Measurements from ENCODE around the gene C5. TPM values are rescaled to one million over a fixed set of nuclear protein-coding genes. Genes with fewer than 3 reads are reported as not detected.
"Not testable (repeated sequence)": the region's sequence is repeated elsewhere in the genome, so short reads cannot be mapped to it uniquely, and the experiment has no call there.

The C5 gene
- 3.4 and 5.6 TPM in 2 replicates for total RNA-seq (2014; rRNA removed; shearing (Covaris generic))

DNA sequence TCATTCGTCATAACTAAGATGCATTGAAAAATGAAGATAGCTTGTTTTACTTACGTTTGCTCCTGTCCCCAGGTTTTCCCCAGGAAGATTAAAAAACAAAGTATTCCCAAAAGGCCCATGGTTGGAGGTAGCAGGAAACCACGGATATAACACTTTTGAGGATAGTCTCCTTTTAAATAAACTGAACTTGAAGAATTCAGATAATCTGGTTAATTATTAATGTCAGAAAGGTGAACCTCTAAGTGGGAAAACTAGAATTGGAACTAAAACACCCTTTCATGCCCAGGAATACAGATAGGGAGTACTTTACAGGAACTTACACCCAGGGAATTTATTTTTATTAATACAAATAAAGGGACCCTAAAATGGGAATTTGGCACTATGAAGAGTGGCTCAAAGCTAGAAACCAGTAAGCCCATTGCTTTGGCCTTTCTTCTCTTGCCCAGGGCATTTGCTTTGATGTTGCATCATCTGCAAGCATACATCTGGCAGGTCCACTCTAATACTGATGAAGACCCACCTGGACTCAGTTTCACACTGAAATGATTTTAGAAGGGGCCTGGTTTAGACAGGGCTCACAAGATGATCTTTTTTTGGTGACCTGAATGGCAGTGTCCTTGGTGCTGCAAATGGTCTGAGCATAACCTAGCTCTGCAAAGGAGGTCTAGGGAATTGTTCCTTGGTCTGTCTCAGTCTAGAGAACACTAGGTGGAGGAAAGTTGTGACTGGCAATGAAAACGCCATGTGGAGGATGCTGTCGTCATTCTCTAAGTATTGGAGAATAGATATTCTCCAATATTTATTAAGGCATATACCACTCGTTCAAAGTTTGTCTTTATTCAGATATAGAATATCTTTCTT, at the start of gene C5:
TSS of gene C5 (minus strand) at position 148 of the 861 bp plus-strand sequence. CDS start at position 119, 29 bp downstream.
- DNase-seq (ENCODE audit: low read depth) = no peak

DNA sequence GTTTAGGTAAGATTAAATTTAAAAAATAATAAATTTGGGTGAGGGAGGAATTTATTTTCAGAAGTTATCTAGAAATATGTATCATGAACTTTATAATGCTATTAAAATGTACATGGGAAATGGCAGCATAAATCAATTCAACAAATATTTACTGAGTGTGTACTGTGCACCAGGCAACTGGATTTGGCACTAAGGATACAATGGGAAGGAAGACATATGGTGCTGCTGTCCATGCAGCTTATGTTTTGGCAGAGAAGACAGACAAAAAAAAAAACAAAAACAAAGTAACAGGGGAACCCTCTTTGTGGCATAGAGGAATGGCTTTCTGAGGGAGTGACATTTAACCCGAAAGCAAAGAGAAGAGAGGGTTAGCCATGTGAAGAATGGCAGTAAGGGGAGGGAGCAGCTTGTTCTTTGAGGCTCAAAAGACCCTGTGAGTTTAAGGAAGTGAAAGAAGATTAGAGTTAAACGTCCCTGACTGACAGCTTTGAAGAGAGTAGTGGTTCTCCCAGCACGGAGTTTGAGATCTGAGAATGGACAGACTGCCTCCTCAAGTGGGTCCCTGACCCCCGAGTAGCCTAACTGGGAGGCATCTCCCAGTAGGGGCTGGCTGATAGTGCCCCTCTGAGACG, 48.6 kb upstream of the C5 start:
- no peak for DNase-seq (ENCODE audit: low read depth)

DNA sequence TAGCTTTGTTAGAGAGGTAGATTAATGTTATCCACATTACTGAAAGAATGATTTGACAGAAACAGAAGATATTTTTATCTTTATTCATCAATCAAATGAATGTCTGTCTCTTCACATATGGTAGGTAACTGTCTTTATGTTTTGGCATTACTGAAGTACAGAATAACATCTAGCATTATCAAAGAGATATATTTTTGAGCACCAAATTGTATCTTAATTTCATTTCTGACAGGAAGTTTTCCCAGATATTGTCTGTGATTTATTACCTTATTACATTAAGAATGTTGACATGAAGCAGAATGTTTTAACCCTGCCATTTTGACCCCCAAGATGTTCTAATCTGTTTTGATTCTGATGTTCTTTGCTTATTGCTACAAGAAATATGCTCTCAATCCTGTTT, 45.0 kb upstream of the C5 start:
- no peak for DNase-seq (ENCODE audit: low read depth)

DNA sequence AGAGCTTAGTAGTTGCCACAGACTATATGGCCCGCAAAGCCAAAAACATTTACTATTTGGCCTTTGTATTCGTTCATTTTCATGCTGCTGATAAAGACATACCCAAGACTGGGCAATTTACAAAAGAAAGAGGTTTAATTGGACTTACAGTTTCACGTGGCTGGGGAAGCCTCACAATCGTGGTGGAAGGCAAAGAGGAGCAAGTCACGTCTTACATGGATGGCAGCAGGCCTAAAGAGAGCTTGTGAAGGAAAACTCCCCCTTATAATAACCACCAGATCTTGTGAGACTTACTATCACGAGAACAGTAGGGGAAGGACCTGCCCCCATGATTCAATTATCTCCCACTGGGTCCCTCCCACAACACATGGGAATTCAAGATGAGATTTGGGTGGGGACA, 40.7 kb upstream of the C5 start:
- not testable (repeated sequence) for DNase-seq (ENCODE audit: low read depth)

DNA sequence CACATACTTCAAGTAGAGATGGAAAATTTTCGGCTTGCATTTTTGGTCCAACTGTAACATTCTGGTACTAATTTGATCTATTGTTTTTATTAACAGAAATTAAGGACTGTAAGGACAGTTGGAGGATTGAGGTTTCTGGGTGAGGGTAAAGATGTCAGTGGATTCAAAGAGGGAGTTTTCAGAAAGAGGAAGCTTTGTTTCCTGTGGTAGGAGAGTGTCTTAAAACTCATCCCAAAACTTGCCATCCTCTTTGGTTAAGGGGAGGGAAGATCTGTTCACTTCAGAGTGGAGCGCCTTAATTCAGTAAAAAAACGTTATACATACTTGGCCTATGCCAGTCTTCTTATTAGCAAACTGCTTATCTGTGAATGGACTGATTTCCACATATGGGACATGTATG, 38.5 kb upstream of the C5 start:
- no peak for DNase-seq (ENCODE audit: low read depth)

DNA sequence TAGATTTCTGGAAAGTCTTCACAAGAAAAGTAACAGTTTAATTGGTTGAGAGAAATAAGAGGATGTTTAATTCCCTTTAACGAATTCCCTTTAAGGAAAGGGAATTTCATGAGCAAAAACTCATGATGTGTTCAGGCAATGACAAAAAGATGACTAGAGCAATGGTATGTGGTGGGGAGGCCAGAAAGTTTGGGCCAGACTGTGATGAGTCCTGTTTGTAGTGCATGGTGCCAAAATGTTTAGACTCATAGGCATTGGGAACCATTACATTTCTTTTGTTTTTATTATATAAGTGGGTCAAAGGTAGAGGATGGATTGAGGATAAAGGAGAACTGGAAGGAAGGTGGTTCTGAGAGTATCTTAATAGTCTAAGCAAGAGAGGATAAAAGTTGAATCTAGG, 35.6 kb upstream of the C5 start:
- DNase-seq (ENCODE audit: low read depth) = peak; percentile 5

DNA sequence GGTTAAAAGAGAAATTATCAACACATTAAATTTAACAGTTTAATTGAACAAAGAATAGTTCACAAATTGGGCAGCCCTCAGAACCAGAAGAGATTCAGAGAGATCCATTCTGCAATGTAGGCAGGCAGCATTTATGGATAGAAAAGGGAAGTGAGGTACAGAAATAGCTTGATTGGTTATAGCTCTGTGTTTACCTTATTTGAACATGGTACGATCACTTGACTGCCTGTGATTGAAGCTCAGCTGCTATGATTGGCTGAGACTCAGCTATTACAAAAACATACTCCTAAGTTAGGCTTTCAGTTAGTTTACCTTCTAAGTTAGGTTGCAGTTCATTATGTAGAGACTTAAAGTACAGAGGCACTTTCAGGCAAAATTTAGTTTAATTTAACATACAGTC, 32.0 kb upstream of the C5 start:
- DNase-seq (ENCODE audit: low read depth) = no peak

DNA sequence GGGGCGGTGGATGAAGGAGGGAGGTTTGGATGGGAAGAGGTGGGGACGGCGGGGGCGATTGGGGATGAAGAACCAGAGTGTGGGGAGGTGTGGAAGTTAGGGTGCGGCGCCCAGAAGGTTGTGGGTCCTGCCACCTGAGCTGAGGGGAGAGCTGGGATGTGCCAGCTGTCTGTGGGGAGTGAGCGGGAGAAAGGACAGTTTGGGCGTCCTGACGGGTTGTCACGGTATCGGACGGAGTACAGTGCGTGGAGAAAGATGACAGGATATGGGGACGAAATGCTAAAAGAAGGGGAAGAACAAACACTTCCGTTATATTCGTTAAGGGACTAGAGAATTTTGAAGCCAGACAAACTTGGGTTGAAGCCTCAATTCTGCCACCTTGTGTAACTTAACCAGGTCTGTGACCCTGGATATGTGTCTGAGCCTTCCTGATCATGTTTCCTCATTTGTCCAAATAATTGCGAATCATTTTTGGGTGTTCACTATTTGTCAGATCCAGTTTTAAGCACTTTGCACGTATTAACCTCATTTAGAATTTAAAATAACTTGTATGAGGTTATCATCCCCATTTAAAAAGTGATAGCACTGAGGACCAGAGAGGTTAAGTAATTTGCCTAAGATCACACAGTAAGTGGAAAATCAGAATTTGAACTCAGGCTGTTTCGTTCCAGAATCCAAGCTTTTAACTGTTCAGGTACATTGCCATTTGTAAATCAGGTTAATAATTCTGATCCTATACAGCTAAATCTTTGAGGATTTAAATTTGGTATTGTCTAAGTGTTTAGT, 25.4 kb upstream of the C5 start:
- peak; percentile 61 for DNase-seq (ENCODE audit: low read depth)

DNA sequence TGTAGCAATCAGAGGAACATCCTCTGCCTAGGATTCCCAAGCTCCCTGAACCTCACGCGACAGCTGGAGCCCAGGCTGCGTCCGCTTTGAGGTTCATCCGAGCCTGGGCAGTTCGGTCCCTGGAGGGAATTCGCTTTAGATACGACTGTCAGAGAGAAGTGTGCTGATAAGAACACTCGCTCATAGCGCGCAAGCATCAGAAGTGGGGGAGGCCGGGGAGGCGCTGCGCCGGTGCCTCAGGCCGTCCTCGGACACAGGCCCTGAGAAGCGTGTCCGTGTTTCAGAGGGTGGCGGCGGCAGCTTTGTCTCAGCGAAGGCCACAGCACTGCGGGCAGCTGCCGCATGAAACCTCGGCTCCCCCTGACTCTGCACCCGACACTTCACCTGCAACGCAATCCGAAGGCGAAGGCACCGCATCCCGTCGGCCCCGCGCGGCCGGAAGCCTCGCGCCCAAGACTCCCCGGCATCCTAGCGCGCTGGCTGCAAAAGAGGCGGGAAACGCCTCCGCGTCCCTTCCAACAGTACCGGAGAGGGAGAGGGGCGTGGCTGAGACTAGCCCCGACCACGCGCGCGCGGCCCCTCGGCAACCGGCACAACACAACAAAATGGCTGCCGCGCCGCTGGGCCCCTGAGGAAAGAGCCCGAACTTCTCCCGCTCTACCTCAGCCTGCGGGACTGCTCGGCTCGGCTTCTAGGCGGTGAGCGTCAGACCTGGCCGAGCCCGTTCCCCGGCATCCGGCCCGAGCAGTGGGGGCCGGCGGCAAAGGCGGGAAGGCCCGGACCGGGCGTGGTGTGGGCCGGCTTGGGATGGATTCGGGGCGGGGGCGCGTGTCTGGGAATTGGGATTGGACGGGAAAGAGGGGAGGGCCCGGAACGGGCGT, 24.5 kb upstream of the C5 start, which contains the start of gene CNTRL:
TSS of gene CNTRL (plus strand) at position 586 of the 881 bp plus-strand sequence. CDS start 13,372 bp downstream, outside the sequence.
- peak; percentile 93 for DNase-seq (ENCODE audit: low read depth)

DNA sequence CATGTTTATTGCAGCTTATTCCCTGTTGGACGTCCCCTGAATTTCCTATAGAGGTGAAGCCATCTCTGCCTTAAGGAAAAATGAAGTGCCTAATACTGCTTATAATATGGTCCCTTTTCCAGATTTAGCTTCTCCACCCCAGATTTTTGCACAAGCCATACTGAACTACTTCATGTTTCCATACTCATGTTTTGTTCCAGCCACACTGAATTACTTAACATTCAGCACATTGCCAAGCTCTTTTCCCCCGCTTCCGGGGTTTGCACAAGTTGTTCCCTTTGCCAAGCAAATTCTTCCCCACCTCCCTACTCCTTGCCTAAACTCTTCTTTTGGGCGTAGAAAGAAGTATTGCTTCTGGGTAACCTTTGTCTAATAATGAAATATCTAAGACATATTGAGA, 23.0 kb upstream of the C5 start:
- no peak for DNase-seq (ENCODE audit: low read depth)

DNA sequence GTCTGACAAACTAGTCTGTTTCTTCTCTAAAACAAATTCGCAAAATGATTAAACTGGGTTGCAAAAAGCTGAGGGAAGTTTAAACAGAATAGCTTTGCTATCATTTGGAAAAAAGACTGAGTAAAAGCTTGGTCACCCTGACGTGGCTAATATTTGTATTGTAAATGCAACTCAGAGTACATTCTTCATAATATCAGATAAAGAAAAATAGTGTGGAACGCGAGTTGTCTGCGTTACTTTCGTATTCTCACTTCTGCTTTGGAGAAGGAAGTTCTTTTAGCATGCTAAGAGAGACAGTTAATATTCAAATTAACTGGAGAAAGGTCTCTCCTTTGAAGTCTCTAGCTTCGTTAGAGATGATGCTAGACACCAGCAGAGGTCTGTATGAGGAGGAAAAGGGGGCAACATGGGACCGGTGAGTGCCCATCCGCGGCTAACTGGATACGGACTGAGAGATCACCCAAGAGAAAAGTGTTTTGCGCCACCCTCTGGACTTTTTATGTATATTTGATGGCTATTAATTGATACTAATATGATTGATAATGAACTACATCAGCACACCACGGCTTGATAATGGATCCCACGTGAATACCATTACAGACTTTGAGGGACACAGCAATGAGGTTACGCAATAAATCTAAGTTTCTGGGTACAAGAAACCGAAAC, 21.8 kb upstream of the C5 start:
- no peak for DNase-seq (ENCODE audit: low read depth)

DNA sequence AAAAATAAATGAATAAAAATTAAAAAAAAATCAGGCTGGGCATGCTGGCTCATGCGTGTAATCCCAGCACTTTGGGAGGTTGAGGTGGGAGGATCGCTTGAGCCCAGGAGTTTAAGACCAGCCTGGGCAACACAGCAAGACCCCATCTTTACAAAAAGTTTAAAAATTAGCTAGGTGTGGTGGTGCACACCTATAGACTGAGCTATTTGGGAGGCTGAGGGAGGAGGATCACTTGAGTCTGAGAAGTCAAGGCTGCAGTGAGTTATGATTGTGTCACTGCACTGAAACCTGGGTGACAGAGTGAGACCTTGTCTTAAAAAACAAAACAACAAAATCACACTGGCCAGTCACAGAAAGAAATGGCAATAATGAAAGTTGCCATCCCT, 21.3 kb upstream of the C5 start:
- no peak for DNase-seq (ENCODE audit: low read depth)

DNA sequence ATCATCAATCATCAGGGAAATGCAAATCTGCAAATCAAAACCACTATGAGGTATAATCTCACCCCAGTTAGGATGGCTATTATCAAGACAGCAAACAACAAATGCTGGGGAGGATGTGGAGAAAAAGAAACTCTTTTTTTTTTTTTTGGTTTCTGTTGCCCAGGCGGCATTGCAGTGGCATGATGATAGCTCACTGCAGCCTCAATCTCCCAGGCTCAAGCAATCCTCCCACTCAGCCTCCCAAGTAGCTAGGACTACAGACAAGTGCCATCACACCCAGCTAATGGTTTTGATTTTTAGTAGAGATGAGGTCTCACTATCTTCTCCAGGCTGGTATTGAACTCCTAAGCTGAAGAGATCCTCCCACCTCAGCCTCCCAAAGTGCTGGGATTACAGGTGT, 19.3 kb upstream of the C5 start:
- DNase-seq (ENCODE audit: low read depth) = no peak

DNA sequence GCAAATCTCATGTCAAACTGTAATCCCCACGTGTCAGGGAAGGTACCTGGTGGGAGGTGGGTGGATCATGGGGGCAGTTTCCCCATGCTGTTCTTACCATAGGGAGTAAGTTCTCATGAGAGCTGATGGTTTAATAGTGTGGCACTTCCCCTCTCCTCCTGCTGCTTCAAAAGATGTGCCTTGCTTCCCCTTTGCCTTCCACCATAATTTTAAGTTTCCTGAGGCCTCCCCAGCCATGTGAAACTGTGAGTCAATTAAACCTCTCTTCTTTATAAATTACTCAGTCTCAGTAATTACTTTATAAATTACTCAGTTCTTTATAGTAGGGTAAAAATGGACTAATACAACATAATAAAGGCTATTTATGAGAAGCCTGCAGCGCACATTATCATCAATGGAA, 17.6 kb upstream of the C5 start:
- DNase-seq (ENCODE audit: low read depth) = no peak

DNA sequence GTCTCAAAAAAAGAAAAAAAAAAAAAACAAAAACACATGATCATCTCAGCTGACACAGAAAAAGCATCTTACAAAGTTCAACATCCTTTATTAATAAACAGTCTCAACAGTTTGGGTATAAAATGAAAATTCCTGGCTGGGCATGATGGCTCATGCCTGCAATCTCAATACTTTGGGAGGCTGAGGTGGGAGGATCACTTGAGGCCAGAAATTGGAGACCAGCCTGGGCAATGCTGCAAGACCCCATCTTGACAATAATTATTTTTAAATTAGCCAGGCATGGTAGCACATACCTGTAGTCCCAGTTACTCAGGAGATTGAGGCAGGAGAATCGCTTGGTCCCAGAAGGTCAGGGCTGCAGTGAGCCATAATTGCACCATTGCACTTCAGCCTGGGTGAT, 16.8 kb upstream of the C5 start:
- no peak for DNase-seq (ENCODE audit: low read depth)

DNA sequence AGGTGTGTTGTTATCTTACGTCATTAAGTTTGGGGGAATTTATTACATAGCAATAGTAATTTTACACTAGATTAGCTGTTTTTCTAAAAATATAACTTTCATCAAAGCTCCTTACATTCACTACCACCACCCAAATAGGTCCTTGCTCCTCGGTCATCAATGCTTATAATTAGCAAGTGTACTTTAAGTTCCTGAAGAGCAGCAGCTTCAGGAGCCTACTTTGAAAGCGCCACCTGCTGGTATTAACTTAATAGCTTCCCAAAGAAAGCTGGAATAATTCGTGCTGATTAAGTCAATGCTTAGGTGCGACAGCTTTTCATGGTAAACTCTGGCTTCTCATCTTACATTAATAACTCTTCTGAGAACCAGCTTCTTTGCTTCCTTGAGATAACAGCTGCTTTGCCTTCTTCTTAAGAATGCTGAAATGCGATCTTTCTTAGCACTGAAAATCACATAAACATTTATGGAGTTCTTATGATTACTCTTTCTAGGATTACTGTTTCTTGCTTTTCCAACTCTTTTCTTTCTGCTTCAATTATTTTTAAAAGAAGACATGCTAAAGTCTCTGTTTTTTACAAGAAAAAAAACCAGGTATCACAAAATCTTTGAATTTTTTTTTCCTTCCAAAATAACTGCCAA, 10.0 kb upstream of the C5 start:
- DNase-seq (ENCODE audit: low read depth) = peak; percentile 64

DNA sequence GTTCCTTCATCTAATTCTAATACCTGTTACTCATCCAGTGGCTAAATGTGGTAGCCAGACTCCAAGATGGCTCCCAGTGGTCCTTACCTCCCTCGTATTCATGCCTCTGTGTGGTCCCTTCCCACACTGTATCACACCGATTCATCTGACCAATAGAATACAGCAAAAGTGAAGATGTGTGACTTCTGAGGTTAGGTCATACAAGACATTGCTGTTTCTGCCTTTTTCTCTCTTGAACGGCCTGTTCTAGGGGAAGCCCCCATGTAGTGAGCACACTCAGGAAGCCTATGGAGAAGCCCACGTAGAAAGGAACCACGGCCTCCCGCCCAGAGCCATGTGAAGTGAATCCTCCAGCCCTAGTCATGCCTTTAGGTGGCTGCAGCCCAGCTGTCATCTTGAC, 9.4 kb upstream of the C5 start:
- DNase-seq (ENCODE audit: low read depth) = no peak

DNA sequence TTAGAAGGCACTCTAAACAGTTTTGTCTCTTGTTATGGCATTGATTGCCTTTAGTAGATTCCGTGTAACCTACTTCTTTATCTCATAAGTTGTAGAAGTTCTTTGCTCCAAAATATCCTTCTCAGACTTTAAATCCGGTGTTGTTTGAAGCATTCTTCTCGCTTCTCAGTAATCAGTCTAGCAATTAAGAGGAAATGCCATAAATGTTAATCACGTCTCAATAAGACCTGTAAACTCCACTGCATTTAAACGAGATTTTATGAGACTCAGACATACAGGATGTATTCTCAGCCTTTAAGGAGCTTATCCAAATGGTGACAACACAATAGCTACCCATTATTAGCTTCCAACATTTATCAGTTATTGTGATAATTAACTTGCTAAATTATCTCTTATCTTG, 7.7 kb upstream of the C5 start:
- DNase-seq (ENCODE audit: low read depth) = no peak

DNA sequence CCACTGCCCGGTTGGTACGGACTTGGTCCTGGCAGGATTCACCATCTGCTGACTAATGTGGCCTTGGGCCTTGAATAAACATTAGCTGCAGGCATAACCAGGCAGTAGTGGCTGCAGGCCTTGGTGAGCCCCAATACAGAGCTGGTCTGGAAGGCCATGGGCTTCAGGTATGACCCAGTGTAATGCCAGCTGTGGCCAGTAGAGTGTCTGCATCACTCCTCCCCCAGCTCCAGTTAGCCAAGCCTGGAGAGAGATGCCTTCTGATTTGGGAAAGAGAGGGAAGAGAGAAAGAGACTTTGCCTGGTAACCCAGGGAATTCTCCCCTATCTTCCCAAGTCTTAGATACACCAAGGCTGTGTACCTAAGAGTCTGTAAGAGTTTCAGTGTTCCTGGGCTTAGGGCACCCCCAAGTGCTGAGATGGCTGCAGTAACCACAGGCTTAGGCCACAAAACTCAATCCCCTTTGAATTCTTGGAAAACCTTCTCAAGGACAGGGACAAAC, 5.6 kb upstream of the C5 start:
- DNase-seq (ENCODE audit: low read depth) = peak; percentile 15

DNA sequence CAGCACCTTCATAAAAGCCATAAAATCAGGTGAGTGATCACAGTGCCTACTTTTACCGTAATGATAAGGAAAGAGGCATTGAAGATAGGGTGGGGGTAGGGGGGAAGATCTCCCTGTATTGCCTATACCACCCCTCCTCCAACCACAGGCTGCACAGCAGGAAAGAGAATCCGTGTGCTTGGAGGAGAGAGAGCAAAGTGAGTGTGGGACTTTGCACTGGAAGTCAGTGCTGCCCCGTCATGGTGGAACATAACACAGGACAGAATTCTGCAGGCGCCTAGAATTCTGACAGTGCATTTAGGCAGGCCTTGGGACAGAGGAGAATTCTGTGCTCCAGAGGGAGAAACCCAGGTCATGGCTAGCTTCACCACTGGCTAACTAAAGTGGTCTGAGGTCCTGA, 3.5 kb upstream of the C5 start:
- DNase-seq (ENCODE audit: low read depth) = no peak
